HEK293 (cell line): ENCODE measurements around the gene SOX6.

Experiments used
- CTCF ChIA-PET: fragments of 350-600 bp; formaldehyde crosslinking; extraction: SDS; loops from one replicate; lab custom pipeline; 2021; ENCODE audit warnings: antibody characterized with exemption; lab: Yijun Ruan, JAX
- POLR2A ChIA-PET: fragments of 300-600 bp; formaldehyde crosslinking; extraction: SDS; loops from one replicate; lab custom pipeline; 2020; ENCODE audit warnings: antibody characterized with exemption, inconsistent platforms; lab: Yijun Ruan, JAX
- H3K27ac ChIP-seq: fragments of 200-500 bp; sonication (Bioruptor generic); 2 replicates; pipeline ENCODE4 v1.5.1; 2014; ENCODE audit warnings: low read depth, low read length, control low read depth, inconsistent platforms; ENCODE audit errors: extremely low read depth
- H3K36me3 ChIP-seq, 2 experiments: fragments of 200-500 bp in 1 of 2; sonication (Bioruptor generic) in 1 of 2; 1 replicate in 1 of 2; 2 replicates in 1 of 2; pipeline ENCODE4 v1.5.1; 2014 to 2017; ENCODE audit warnings: inconsistent platforms in 2 of 2, low read length in 2 of 2; ENCODE audit not compliant: control insufficient read depth in 2 of 2, insufficient read depth in 1 of 2
- H3K4me1 ChIP-seq: fragments of 200-500 bp; sonication (Bioruptor generic); 2 replicates; pipeline ENCODE4 v1.5.1; 2014; ENCODE audit warnings: mild to moderate bottlenecking, low read length, inconsistent platforms; ENCODE audit not compliant: control insufficient read depth, insufficient read depth
- H3K4me3 ChIP-seq: 2 replicates; pipeline ENCODE4 v1.5.1; 2011; ENCODE audit warnings: low read depth, mild to moderate bottlenecking, control low read depth, low read length, moderate library complexity
- H3K9me3 ChIP-seq: fragments of 200-500 bp; sonication (Bioruptor generic); 2 replicates; pipeline ENCODE4 v1.5.1; 2014; ENCODE audit warnings: low read depth, low read length, inconsistent platforms; ENCODE audit not compliant: control insufficient read depth, insufficient read depth
- EGR2 ChIP-seq: fragments of 450-650 bp; formaldehyde crosslinking; IDR thresholded peaks from 2 replicates; pipeline ENCODE4 v1.5.1; 2016; ENCODE audit warnings: low read depth, missing biosample characterization, missing genetic modification characterization
- GFI1B ChIP-seq: fragments of 450-650 bp; formaldehyde crosslinking; IDR thresholded peaks from 2 replicates; pipeline ENCODE4 v1.5.1; 2016; ENCODE audit warnings: missing biosample characterization, missing genetic modification characterization
- ZBTB7A ChIP-seq: fragments of 450-650 bp; formaldehyde crosslinking; IDR thresholded peaks from 2 replicates; pipeline ENCODE4 v1.5.1; 2016; ENCODE audit warnings: low read depth, missing biosample characterization, missing genetic modification characterization
- ZNF175 ChIP-seq: fragments of 450-650 bp; formaldehyde crosslinking; IDR thresholded peaks from 2 replicates; pipeline ENCODE4 v1.5.1; 2016; ENCODE audit warnings: missing biosample characterization, missing genetic modification characterization
- ZNF19 ChIP-seq: fragments of 450-650 bp; formaldehyde crosslinking; IDR thresholded peaks from 2 replicates; pipeline ENCODE4; 2016; ENCODE audit warnings: missing biosample characterization, missing genetic modification characterization, low read depth
- ZNF221 ChIP-seq: fragments of 450-650 bp; formaldehyde crosslinking; IDR thresholded peaks from 2 replicates; pipeline ENCODE4 v1.5.1; 2017; ENCODE audit warnings: missing biosample characterization, missing genetic modification characterization, borderline replicate concordance
- ZNF391 ChIP-seq: fragments of 450-650 bp; formaldehyde crosslinking; IDR thresholded peaks from 2 replicates; pipeline ENCODE4 v1.5.1; 2016; ENCODE audit warnings: low read depth, missing biosample characterization, missing genetic modification characterization, borderline replicate concordance
- ZNF416 ChIP-seq: fragments of 450-650 bp; formaldehyde crosslinking; IDR thresholded peaks from 2 replicates; pipeline ENCODE4 v1.5.1; 2016; ENCODE audit warnings: missing biosample characterization, missing genetic modification characterization
- ZNF514 ChIP-seq: fragments of 450-650 bp; formaldehyde crosslinking; IDR thresholded peaks from 2 replicates; pipeline ENCODE4 v1.5.1; 2016; ENCODE audit warnings: missing biosample characterization, missing genetic modification characterization
- ZNF558 ChIP-seq: fragments of 450-650 bp; formaldehyde crosslinking; IDR thresholded peaks from 2 replicates; pipeline ENCODE4 v1.5.1; 2016; ENCODE audit warnings: missing biosample characterization, missing genetic modification characterization
- ZNF571 ChIP-seq: fragments of 450-650 bp; formaldehyde crosslinking; IDR thresholded peaks from 2 replicates; pipeline ENCODE4 v1.5.0; 2017; ENCODE audit warnings: missing biosample characterization, missing genetic modification characterization
- ZNF610 ChIP-seq: fragments of 450-650 bp; formaldehyde crosslinking; IDR thresholded peaks from 2 replicates; pipeline ENCODE4 v1.5.1; 2016; ENCODE audit warnings: missing biosample characterization, missing genetic modification characterization, borderline replicate concordance
- ZNF707 ChIP-seq: fragments of 450-650 bp; formaldehyde crosslinking; IDR thresholded peaks from 2 replicates; pipeline ENCODE4 v1.5.1; 2016; ENCODE audit warnings: missing biosample characterization, missing genetic modification characterization
- ZNF792 ChIP-seq: fragments of 450-650 bp; formaldehyde crosslinking; IDR thresholded peaks from 2 replicates; pipeline ENCODE4 v1.5.1; 2016; ENCODE audit warnings: missing biosample characterization, missing genetic modification characterization
- TF ChIP-seq, protein P1 (sequence below): fragments of 450-650 bp; formaldehyde crosslinking; IDR thresholded peaks from 2 replicates; pipeline ENCODE4; 2016; ENCODE audit warnings: missing biosample characterization, missing genetic modification characterization
- TF ChIP-seq, protein P2 (sequence below): fragments of 450-650 bp; formaldehyde crosslinking; IDR thresholded peaks from 2 replicates; pipeline ENCODE4 v1.5.1; 2017; ENCODE audit warnings: missing biosample characterization, missing genetic modification characterization
- TF ChIP-seq, protein P3 (sequence below): fragments of 450-650 bp; formaldehyde crosslinking; IDR thresholded peaks from 2 replicates; pipeline ENCODE4 v1.5.1; 2016; ENCODE audit warnings: missing biosample characterization, missing genetic modification characterization
- TF ChIP-seq, protein P4 (sequence below): IDR thresholded peaks from 2 replicates; pipeline ENCODE4 v1.6.1; 2011; ENCODE audit warnings: mild to moderate bottlenecking, low read depth, low read length, borderline replicate concordance
- TF ChIP-seq, protein P5 (sequence below): fragments of 450-650 bp; formaldehyde crosslinking; IDR thresholded peaks from 2 replicates; pipeline ENCODE4 v1.5.1; 2016; ENCODE audit warnings: missing biosample characterization, missing genetic modification characterization
- TF ChIP-seq, protein P6 (sequence below): fragments of 450-650 bp; formaldehyde crosslinking; IDR thresholded peaks from 2 replicates; pipeline ENCODE4 v1.5.1; 2016; ENCODE audit warnings: missing biosample characterization, missing genetic modification characterization
- TF ChIP-seq, protein P7 (sequence below): fragments of 450-650 bp; IDR thresholded peaks from 2 replicates; pipeline ENCODE4 v1.5.1; 2018; ENCODE audit warnings: missing biosample characterization, missing genetic modification characterization
- TF ChIP-seq, protein P8 (sequence below): fragments of 450-650 bp; formaldehyde crosslinking; IDR thresholded peaks from 2 replicates; pipeline ENCODE4 v1.5.1; 2016; ENCODE audit warnings: missing biosample characterization, missing genetic modification characterization

Gene SOX6

DNA sequence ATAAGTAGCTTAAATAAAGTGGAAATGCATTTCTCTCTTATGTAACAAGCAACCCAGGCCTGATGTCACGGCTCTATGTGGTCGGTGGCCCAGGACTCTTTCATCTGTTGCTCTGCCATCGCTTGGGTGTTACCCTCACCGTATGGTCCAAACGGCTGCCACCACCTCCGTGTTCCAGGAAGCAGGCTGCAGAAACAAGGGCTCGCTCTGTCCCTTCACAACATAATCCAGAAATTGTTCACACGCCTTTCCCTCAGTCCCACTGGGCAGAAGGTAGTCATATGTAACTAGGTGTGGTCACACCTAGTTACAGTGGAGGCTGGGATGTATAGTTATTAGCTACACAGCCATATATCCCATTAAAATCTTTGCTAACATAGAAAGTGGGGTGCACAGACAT, 421.0 kb downstream of the SOX6 start (continued):
- TF ChIP-seq, protein P1, sequence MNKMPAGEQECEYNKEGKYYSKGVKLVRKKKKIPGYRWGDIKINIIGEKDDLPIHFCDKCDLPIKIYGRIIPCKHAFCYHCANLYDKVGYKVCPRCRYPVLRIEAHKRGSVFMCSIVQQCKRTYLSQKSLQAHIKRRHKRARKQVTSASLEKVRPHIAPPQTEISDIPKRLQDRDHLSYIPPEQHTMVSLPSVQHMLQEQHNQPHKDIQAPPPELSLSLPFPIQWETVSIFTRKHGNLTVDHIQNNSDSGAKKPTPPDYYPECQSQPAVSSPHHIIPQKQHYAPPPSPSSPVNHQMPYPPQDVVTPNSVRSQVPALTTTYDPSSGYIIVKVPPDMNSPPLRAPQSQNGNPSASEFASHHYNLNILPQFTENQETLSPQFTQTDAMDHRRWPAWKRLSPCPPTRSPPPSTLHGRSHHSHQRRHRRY (tag by site-specific recombination) = no peak
- TF ChIP-seq ZNF391 = no peak
- no peak for TF ChIP-seq ZNF416
- no peak for TF ChIP-seq ZNF558 (tag by site-specific recombination)
- TF ChIP-seq, protein P2, sequence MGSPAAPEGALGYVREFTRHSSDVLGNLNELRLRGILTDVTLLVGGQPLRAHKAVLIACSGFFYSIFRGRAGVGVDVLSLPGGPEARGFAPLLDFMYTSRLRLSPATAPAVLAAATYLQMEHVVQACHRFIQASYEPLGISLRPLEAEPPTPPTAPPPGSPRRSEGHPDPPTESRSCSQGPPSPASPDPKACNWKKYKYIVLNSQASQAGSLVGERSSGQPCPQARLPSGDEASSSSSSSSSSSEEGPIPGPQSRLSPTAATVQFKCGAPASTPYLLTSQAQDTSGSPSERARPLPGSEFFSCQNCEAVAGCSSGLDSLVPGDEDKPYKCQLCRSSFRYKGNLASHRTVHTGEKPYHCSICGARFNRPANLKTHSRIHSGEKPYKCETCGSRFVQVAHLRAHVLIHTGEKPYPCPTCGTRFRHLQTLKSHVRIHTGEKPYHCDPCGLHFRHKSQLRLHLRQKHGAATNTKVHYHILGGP (tag by site-specific recombination) = no peak
- TF ChIP-seq ZNF792 = no peak
- no peak for TF ChIP-seq ZNF571 (tag by site-specific recombination)
- no peak for TF ChIP-seq ZNF19 (tag by site-specific recombination)
- TF ChIP-seq, protein P3, sequence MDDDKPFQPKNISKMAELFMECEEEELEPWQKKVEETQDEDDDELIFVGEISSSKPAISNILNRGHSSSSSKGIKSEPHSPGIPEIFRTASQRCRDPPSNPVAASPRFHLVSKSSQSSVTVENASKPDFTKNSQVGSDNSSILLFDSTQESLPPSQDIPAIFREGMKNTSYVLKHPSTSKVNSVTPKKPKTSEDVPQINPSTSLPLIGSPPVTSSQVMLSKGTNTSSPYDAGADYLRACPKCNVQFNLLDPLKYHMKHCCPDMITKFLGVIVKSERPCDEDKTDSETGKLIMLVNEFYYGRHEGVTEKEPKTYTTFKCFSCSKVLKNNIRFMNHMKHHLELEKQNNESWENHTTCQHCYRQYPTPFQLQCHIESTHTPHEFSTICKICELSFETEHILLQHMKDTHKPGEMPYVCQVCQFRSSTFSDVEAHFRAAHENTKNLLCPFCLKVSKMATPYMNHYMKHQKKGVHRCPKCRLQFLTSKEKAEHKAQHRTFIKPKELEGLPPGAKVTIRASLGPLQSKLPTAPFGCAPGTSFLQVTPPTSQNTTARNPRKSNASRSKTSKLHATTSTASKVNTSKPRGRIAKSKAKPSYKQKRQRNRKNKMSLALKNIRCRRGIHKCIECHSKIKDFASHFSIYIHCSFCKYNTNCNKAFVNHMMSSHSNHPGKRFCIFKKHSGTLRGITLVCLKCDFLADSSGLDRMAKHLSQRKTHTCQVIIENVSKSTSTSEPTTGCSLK (tag by site-specific recombination) = no peak

DNA sequence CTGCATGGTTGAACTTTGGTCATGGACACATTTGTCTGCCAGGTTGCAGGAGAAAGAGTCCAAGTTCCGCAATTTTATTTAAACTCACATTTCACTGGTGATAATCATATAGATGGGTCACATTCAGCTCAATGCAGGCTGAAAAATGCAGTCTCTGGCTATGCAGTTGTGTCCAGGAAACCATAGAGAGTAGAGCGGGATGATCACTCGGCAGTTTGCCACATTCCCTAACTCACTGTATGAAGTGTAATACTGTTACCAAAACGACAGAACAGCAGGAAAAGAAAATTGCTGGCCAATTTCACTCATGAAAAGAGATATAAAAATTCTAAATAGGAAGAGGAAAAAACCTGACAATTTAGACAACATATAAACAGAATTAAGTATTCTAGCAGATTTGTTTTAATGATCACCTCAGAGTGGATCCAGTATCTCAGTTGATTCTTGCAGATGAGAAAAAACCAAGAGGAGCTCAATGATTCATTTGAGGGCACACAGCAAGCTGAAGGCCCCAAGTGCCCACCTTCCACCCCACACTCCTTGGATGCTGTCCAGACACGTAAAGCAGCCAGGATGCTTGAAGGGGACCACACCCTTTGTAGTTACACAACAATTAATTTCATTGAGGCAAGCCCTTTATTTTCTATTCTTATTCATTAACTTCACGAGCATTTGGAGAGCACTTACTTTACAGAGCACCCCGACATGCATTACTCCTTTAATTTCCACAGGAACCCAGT, 422.3 kb downstream of the SOX6 start:
- TF ChIP-seq, protein P4, sequence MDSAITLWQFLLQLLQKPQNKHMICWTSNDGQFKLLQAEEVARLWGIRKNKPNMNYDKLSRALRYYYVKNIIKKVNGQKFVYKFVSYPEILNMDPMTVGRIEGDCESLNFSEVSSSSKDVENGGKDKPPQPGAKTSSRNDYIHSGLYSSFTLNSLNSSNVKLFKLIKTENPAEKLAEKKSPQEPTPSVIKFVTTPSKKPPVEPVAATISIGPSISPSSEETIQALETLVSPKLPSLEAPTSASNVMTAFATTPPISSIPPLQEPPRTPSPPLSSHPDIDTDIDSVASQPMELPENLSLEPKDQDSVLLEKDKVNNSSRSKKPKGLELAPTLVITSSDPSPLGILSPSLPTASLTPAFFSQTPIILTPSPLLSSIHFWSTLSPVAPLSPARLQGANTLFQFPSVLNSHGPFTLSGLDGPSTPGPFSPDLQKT = no peak
- TF ChIP-seq, protein P5, sequence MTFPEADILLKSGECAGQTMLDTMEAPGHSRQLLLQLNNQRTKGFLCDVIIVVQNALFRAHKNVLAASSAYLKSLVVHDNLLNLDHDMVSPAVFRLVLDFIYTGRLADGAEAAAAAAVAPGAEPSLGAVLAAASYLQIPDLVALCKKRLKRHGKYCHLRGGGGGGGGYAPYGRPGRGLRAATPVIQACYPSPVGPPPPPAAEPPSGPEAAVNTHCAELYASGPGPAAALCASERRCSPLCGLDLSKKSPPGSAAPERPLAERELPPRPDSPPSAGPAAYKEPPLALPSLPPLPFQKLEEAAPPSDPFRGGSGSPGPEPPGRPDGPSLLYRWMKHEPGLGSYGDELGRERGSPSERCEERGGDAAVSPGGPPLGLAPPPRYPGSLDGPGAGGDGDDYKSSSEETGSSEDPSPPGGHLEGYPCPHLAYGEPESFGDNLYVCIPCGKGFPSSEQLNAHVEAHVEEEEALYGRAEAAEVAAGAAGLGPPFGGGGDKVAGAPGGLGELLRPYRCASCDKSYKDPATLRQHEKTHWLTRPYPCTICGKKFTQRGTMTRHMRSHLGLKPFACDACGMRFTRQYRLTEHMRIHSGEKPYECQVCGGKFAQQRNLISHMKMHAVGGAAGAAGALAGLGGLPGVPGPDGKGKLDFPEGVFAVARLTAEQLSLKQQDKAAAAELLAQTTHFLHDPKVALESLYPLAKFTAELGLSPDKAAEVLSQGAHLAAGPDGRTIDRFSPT (tag by site-specific recombination) = no peak
- no peak for TF ChIP-seq ZBTB7A (tag by site-specific recombination)
- TF ChIP-seq ZNF707 (tag by site-specific recombination) = no peak
- TF ChIP-seq ZNF610 (tag by site-specific recombination) = no peak
- TF ChIP-seq, protein P6, sequence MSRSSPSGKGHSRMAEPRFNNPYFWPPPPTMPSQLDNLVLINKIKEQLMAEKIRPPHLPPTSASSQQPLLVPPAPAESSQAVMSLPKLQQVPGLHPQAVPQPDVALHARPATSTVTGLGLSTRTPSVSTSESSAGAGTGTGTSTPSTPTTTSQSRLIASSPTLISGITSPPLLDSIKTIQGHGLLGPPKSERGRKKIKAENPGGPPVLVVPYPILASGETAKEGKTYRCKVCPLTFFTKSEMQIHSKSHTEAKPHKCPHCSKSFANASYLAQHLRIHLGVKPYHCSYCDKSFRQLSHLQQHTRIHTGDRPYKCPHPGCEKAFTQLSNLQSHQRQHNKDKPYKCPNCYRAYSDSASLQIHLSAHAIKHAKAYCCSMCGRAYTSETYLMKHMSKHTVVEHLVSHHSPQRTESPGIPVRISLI (tag by site-specific recombination) = no peak
- no peak for TF ChIP-seq GFI1B (tag by site-specific recombination)
- TF ChIP-seq, protein P7, sequence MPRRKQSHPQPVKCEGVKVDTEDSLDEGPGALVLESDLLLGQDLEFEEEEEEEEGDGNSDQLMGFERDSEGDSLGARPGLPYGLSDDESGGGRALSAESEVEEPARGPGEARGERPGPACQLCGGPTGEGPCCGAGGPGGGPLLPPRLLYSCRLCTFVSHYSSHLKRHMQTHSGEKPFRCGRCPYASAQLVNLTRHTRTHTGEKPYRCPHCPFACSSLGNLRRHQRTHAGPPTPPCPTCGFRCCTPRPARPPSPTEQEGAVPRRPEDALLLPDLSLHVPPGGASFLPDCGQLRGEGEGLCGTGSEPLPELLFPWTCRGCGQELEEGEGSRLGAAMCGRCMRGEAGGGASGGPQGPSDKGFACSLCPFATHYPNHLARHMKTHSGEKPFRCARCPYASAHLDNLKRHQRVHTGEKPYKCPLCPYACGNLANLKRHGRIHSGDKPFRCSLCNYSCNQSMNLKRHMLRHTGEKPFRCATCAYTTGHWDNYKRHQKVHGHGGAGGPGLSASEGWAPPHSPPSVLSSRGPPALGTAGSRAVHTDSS (tag by site-specific recombination) = no peak
- no peak for TF ChIP-seq ZNF221 (tag by site-specific recombination)
- TF ChIP-seq, protein P8, sequence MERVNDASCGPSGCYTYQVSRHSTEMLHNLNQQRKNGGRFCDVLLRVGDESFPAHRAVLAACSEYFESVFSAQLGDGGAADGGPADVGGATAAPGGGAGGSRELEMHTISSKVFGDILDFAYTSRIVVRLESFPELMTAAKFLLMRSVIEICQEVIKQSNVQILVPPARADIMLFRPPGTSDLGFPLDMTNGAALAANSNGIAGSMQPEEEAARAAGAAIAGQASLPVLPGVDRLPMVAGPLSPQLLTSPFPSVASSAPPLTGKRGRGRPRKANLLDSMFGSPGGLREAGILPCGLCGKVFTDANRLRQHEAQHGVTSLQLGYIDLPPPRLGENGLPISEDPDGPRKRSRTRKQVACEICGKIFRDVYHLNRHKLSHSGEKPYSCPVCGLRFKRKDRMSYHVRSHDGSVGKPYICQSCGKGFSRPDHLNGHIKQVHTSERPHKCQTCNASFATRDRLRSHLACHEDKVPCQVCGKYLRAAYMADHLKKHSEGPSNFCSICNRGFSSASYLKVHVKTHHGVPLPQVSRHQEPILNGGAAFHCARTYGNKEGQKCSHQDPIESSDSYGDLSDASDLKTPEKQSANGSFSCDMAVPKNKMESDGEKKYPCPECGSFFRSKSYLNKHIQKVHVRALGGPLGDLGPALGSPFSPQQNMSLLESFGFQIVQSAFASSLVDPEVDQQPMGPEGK (tag by site-specific recombination) = no peak
- no peak for TF ChIP-seq ZNF514 (tag by site-specific recombination)
- TF ChIP-seq ZNF175 (tag by site-specific recombination) = no peak
- no peak for TF ChIP-seq ZNF416
- TF ChIP-seq EGR2 (tag by site-specific recombination) = no peak
- TF ChIP-seq, all 188 proteins: peak for 0
- no peaks in the 10 kb centered on the region for H3K4me1 ChIP-seq
- no peaks in the 10 kb centered on the region for H3K9me3 ChIP-seq
- no peak overlapping the region for H3K27ac ChIP-seq
- ChIA-PET CTCF (interaction anchor here (0.6 to 1.3 kb wide), 2 partner anchors 9 to 185 kb away, joined by 3 read pairs; no protein-coding TSS in a partner anchor), POLR2A (interaction anchor here (0.6 kb wide), 1 partner anchor 12 kb away, joined by 3 read pairs; no protein-coding TSS in a partner anchor)
- H3K4me3 ChIP-seq = no peak overlapping the region
- no peaks in the 10 kb centered on the region for H3K36me3 ChIP-seq
